Activated naive CD8-positive, alpha-beta T cell treated with anti-CD3 and anti-CD28 coated beads, Interleukin-2, amount 10 ng/mL, durations not matched to agents 7 days and 5 days (primary cell): Measurements from ENCODE around the gene CYP2A13. TPM values are rescaled to one million over a fixed set of nuclear protein-coding genes. Genes with fewer than 3 reads are reported as not detected.
"Not testable (repeated sequence)": the region's sequence is repeated elsewhere in the genome, so short reads cannot be mapped to it uniquely, and the experiment has no call there.

Experiments
- ATAC-seq: fragments of 150-1000 bp; cut with Tn5 transposase; one replicate; pipeline ENCODE4 v1.10.0; 2021; ENCODE audit warnings: low read depth, moderate library complexity
- POLR2A ChIA-PET: fragments of 350-600 bp; sonication (Branson Sonifier 250); formaldehyde crosslinking; loops from one replicate; lab custom pipeline; 2021; ENCODE audit warnings: antibody characterized with exemption; lab: Charles Lee
- DNase-seq: peaks from one replicate; pipeline ENCODE4 v3.0.0; 2021
- H3K27ac Mint-ChIP-seq: one replicate; pipeline ENCODE4 v1.8.0; 2022; ENCODE audit warnings: mild to moderate bottlenecking, mixed read lengths
- H3K27me3 Mint-ChIP-seq: one replicate; pipeline ENCODE4 v1.8.0; 2022; ENCODE audit warnings: mild to moderate bottlenecking, moderate library complexity, mixed read lengths
- H3K36me3 Mint-ChIP-seq: one replicate; pipeline ENCODE4 v1.8.0; 2021; ENCODE audit warnings: mild to moderate bottlenecking, mixed read lengths
- H3K4me1 Mint-ChIP-seq: one replicate; pipeline ENCODE4 v1.8.0; 2021; ENCODE audit warnings: mixed read lengths
- H3K4me3 Mint-ChIP-seq: one replicate; pipeline ENCODE4 v1.8.0; 2022; ENCODE audit warnings: mild to moderate bottlenecking, moderate library complexity, mixed read lengths
- H3K9me3 Mint-ChIP-seq: one replicate; pipeline ENCODE4 v1.8.0; 2021; ENCODE audit warnings: mixed read lengths
- total RNA-seq, 2 experiments: library from RNA; stranded (reverse); gene quantifications; one replicate each; pipeline ENCODE4 v1.2.3, GENCODE V29; 2021

CYP2A13 gene, protein sequence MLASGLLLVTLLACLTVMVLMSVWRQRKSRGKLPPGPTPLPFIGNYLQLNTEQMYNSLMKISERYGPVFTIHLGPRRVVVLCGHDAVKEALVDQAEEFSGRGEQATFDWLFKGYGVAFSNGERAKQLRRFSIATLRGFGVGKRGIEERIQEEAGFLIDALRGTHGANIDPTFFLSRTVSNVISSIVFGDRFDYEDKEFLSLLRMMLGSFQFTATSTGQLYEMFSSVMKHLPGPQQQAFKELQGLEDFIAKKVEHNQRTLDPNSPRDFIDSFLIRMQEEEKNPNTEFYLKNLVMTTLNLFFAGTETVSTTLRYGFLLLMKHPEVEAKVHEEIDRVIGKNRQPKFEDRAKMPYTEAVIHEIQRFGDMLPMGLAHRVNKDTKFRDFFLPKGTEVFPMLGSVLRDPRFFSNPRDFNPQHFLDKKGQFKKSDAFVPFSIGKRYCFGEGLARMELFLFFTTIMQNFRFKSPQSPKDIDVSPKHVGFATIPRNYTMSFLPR
- total RNA-seq: not detected

DNA sequence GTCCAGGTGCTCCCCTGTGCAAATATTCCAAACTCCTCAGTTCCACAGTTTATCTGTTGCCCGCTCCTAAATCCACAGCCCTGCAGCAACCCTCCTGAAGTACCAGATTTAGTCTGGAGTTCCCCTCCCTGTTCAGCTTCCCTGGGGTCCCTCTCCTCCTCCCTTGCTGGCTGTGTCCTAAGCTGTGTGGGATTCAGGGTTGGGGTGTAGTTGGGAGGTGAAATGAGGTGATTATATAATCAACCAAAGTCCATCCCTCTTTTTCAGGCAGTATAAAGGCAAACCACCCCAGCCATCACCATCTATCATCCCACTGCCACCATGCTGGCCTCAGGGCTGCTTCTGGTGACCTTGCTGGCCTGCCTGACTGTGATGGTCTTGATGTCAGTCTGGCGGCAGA, at the start of gene CYP2A13:
Gene CYP2A13 (plus strand): TSS at position 301 of the 400 bp plus-strand sequence. CDS start 21 bp downstream, at position 322.
- H3K4me1 Mint-ChIP-seq: no peaks in the 10 kb centered on the region
- no peak for ATAC-seq
- no peak within 1 kb of the TSS for H3K4me3 Mint-ChIP-seq
- POLR2A ChIA-PET: no interaction called here
- H3K27me3 Mint-ChIP-seq: peaks cover 53% of the 10 kb centered on the region
- H3K27ac Mint-ChIP-seq: no peak within 1 kb of the TSS
- peaks cover 1% of the 10 kb centered on the region for H3K9me3 Mint-ChIP-seq
- no peak for DNase-seq
- H3K36me3 Mint-ChIP-seq: no peaks in the 10 kb centered on the region

GRCh38 chr19:41039806-41040205, 48.4 kb upstream of the CYP2A13 start:
- ATAC-seq (no peak), DNase-seq (no peak)
- H3K27ac Mint-ChIP-seq: no peak overlapping the region
- H3K4me3 Mint-ChIP-seq: no peak overlapping the region
- no peaks in the 10 kb centered on the region for H3K4me1 Mint-ChIP-seq
- H3K27me3 Mint-ChIP-seq: peaks cover 12% of the 10 kb centered on the region
- peaks cover 3% of the 10 kb centered on the region for H3K9me3 Mint-ChIP-seq
- POLR2A ChIA-PET: no interaction called here
- no peaks in the 10 kb centered on the region for H3K36me3 Mint-ChIP-seq

GRCh38 chr19:41045095-41045494, 43.2 kb upstream of the CYP2A13 start:
- H3K9me3 Mint-ChIP-seq, H3K27ac Mint-ChIP-seq, H3K27me3 Mint-ChIP-seq, POLR2A ChIA-PET, H3K4me3 Mint-ChIP-seq, H3K36me3 Mint-ChIP-seq, H3K4me1 Mint-ChIP-seq, ATAC-seq, DNase-seq: not testable (repeated sequence)

GRCh38 chr19:41050426-41050825, 37.8 kb upstream of the CYP2A13 start:
- ATAC-seq (no peak), DNase-seq (no peak)
- Mint-ChIP-seq H3K4me3 (no peak overlapping the region), H3K36me3 (no peaks in the 10 kb centered on the region), H3K27me3 (peaks cover 5% of the 10 kb centered on the region), H3K9me3 (no peaks in the 10 kb centered on the region), H3K4me1 (no peaks in the 10 kb centered on the region), H3K27ac (no peak overlapping the region)
- POLR2A ChIA-PET: no interaction called here

DNA sequence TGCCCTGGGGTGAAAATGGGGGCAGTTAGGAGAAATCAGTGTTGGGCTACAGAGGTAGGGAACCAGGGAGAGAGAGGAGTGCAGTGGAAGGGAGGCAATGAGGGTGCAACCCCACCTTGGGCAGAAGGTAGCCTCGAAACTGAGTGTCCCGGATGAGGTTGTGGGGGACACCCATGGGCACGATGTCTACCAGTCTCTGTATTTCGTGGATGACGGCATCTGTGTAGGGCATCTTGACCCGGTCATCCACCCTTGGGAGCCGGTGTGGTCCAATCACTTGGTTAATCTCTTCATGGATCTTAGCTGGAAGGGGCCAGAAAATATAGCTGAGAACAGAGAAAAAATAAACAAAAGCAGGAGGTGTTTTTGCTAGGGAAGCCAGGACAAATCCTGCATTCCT, 36.1 kb upstream of the CYP2A13 start:
- H3K27ac Mint-ChIP-seq, ATAC-seq, H3K4me3 Mint-ChIP-seq, H3K27me3 Mint-ChIP-seq, H3K4me1 Mint-ChIP-seq, H3K9me3 Mint-ChIP-seq, POLR2A ChIA-PET, H3K36me3 Mint-ChIP-seq, DNase-seq: not testable (repeated sequence)

DNA sequence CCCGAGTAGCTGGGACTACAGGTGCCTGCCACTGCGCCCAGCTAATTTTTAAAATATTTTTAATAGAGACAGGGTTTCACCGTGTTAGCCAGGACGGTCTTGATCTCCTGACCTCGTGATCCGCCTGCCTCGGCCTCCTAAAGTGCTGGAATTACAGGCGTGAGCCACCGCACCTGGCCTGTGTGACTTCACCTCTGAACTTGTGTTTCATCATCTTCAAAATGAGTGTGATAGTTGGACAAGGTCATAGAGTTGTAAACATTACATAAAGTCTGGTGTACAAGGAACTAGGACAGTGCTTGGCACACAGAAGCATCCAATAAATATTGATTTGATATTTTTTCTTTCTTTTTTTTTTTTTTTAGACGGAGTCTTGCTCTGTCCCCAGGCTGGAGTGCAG, 34.9 kb upstream of the CYP2A13 start:
- H3K27me3 Mint-ChIP-seq, H3K36me3 Mint-ChIP-seq, H3K4me3 Mint-ChIP-seq, H3K27ac Mint-ChIP-seq, DNase-seq, ATAC-seq, H3K4me1 Mint-ChIP-seq, H3K9me3 Mint-ChIP-seq, POLR2A ChIA-PET: not testable (repeated sequence)

DNA sequence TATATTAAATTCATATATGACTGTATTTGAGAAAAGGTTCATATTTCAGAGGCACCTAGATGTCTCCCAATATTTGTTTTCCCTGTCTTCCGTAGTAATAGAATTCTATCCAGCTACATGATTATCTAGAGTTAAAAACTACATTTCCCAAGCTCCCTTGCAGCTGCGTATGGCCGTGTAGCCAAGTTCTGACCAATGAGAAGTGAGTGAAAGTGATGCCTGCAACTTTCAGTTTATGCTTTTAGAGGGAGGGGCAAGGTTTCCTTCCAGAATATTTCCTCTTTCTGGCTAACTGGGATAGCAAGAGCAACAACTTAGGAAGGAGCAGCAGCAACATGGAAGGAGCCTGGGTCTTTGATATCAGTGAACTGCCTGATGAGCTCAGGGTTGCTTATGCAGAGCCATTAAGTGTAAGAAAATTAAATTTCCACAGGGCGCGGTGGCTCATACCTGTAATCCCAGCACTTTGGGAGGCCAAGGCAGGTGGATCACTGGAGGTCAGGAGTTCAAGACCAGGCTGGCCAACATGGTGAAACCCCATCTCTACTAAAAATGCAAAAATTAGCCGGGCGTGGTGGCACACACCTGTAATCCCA, 23.2 kb upstream of the CYP2A13 start:
- no peak for DNase-seq
- ATAC-seq: no peak
- H3K9me3 Mint-ChIP-seq: no peaks in the 10 kb centered on the region
- no peak overlapping the region for H3K27ac Mint-ChIP-seq
- H3K36me3 Mint-ChIP-seq: no peaks in the 10 kb centered on the region
- POLR2A ChIA-PET: no interaction called here
- peaks cover 19% of the 10 kb centered on the region for H3K27me3 Mint-ChIP-seq
- no peaks in the 10 kb centered on the region for H3K4me1 Mint-ChIP-seq
- no peak overlapping the region for H3K4me3 Mint-ChIP-seq

DNA sequence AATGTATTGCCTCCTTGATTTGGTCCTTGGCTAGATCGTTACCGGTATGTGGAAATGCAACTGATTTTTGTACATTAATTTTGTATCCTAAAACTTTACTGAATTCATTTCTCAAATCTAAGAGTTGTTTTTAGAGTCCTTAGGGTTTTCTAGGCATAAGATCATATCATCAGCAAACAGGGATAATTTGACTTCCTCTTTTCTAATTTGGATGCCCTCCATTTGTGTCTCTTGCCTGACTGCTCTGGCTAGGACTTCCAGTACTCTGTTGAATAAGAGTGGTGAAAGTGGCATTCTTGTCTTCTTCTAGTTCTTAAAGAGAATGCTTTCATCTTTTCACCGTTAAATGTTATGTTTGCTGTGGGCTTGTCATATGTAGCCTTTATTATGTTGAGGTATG, 12.0 kb upstream of the CYP2A13 start:
- POLR2A ChIA-PET: no interaction called here
- no peak overlapping the region for H3K4me3 Mint-ChIP-seq
- no peak overlapping the region for H3K27ac Mint-ChIP-seq
- H3K4me1 Mint-ChIP-seq: no peaks in the 10 kb centered on the region
- no peak for ATAC-seq
- H3K9me3 Mint-ChIP-seq: peaks cover 6% of the 10 kb centered on the region
- no peak for DNase-seq
- peaks cover 26% of the 10 kb centered on the region for H3K27me3 Mint-ChIP-seq
- peaks cover 2% of the 10 kb centered on the region for H3K36me3 Mint-ChIP-seq

DNA sequence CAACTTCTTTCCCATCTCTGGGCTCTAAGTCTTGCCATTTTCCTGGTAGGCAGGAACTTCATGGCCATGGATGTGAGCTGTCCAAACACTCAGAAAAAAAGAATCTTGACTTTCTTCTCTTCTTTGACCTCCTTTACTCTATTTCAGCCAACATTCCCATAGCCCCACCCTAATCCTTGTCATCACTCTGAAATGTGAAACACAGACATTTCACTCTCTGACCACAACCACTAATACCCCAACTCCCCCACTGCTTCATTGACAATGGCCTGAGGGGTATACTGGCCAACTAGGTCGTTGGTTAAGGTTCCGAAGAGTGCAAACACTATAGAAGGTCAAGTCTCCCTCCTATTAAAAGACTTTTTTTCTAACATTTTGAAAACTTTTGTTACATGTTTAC, 4.7 kb upstream of the CYP2A13 start:
- DNase-seq (no peak), ATAC-seq (no peak)
- Mint-ChIP-seq H3K27me3 (peaks cover 32% of the 10 kb centered on the region), H3K4me3 (no peak overlapping the region), H3K4me1 (no peaks in the 10 kb centered on the region), H3K36me3 (no peaks in the 10 kb centered on the region), H3K27ac (no peak overlapping the region), H3K9me3 (peaks cover 6% of the 10 kb centered on the region)
- POLR2A ChIA-PET: no interaction called here

DNA sequence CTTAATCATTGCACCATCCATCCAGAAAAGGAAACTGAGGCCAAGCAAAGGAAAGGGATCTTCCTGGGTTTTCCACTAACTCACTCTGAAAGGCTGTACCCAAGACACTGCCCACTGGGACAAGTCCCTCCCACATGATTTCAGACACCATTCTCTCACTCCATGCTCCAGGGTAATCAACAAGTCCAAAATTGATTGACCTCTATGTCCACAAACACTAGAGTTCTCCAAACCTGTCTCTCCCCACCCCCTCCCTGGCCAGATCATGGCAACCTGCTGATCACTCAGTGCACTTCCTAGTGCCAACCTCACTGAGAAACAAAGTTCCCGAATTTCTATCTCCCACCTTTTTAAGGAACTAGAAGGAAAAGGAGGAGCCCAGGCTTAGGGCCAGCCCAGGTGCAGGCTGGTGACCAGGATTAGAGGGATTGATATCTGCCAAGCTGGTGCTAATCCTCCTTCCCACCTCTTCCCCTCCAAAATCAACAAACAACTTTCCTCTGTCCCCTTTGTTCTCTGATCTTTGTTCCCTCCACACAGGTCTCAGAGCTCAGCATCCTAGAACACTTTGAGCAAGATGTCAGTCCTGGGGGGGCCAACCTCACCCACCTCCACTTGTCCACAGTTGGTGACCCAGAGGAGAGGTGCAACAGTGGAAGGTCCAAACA, 2.4 kb upstream of the CYP2A13 start:
- no peak overlapping the region for H3K27ac Mint-ChIP-seq
- no peak for ATAC-seq
- peaks cover 51% of the 10 kb centered on the region for H3K27me3 Mint-ChIP-seq
- no peaks in the 10 kb centered on the region for H3K4me1 Mint-ChIP-seq
- DNase-seq: no peak
- no peaks in the 10 kb centered on the region for H3K36me3 Mint-ChIP-seq
- H3K4me3 Mint-ChIP-seq: no peak overlapping the region
- POLR2A ChIA-PET: no interaction called here
- H3K9me3 Mint-ChIP-seq: peaks cover 3% of the 10 kb centered on the region

DNA sequence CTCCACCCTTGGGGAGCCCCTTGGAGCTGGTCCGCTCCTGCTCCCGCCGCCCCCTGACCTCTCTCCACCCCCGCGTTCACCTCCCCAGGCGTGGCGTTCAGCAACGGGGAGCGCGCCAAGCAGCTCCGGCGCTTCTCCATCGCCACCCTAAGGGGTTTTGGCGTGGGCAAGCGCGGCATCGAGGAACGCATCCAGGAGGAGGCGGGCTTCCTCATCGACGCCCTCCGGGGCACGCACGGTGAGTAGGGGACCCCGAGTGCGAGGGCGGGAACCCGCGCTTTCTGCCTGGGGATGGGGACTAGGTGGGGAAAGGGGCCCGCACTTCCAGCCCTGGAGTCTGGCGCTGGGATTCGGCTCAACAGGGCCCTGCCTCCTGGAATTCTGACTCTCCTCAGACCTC, 1.7 kb downstream of the CYP2A13 start:
- POLR2A ChIA-PET: no interaction called here
- Mint-ChIP-seq H3K4me1 (no peaks in the 10 kb centered on the region), H3K4me3 (no peak overlapping the region), H3K36me3 (no peaks in the 10 kb centered on the region), H3K9me3 (no peaks in the 10 kb centered on the region), H3K27ac (no peak overlapping the region), H3K27me3 (peaks cover 51% of the 10 kb centered on the region)
- ATAC-seq (no peak), DNase-seq (no peak)

GRCh38 chr19:41095703-41096102, 7.5 kb downstream of the CYP2A13 start:
- peaks cover 14% of the 10 kb centered on the region for H3K27me3 Mint-ChIP-seq

DNA sequence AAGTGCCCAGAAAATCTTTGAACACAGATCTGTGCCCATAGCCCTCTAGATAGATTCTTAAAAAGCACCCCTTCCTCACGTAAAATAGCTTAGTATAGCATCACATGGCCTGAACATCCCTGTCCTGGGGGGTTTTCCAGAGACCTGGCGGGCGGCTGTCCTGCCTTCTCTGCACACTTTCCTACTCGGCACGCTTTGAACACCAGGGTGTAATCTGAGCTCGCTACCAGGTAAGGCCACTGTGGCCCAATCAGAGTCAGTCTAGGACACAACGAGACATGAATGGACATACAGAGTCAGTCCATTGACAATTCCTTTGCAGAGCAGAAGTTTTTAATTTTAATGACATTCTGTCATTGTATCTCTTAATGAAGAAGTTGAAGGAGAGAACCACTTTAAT, 8.1 kb downstream of the CYP2A13 start:
- no peak overlapping the region for H3K4me3 Mint-ChIP-seq
- POLR2A ChIA-PET: no interaction called here
- ATAC-seq: no peak

More at GRCh38 chr19:41095703-41096102, 7.5 kb downstream of the CYP2A13 start:
- POLR2A ChIA-PET: no interaction called here
- no peak overlapping the region for H3K4me3 Mint-ChIP-seq
- peaks cover 2% of the 10 kb centered on the region for H3K9me3 Mint-ChIP-seq
- H3K4me1 Mint-ChIP-seq: peaks cover 2% of the 10 kb centered on the region
- ATAC-seq: peak; percentile 66
- H3K36me3 Mint-ChIP-seq: no peaks in the 10 kb centered on the region
- no peak for DNase-seq
- H3K27ac Mint-ChIP-seq: no peak overlapping the region

More for the DNA sequence above, 8.1 kb downstream of the CYP2A13 start:
- H3K27me3 Mint-ChIP-seq: peaks cover 7% of the 10 kb centered on the region
- peaks cover 2% of the 10 kb centered on the region for H3K4me1 Mint-ChIP-seq
- no peaks in the 10 kb centered on the region for H3K36me3 Mint-ChIP-seq
- no peak for DNase-seq
- no peak overlapping the region for H3K27ac Mint-ChIP-seq
- H3K9me3 Mint-ChIP-seq: peaks cover 6% of the 10 kb centered on the region
